NCI-H526 treated with DMSO at 0.1 percent for 48 hours (cell line): Measurements from ENCODE around the gene TOB2.
"Not testable (repeated sequence)": the region's sequence is repeated elsewhere in the genome, so short reads cannot be mapped to it uniquely, and the experiment has no call there.

Experiments
- DNase-seq: peaks from one replicate; lab custom pipeline; 2025; lab: John Stamatoyannopoulos, UW

TOB2 gene

GRCh38 chr22:41468381-41469217 lies 22.0 kb upstream of the TOB2 start, which contains the start of the genes ACO2 and PHF5A:
Gene ACO2 (plus strand): TSS chr22:41469117. CDS start chr22:41469147, 30 bp downstream.
Gene PHF5A (minus strand): TSS chr22:41468692. CDS start chr22:41468653, 39 bp downstream.
- peak; percentile 92 for DNase-seq

GRCh38 chr22:41461901-41462300 lies 15.3 kb upstream of the TOB2 start:
- no peak for DNase-seq

GRCh38 chr22:41460071-41460470 lies 13.5 kb upstream of the TOB2 start:
- DNase-seq: not testable (repeated sequence)

- no peak for DNase-seq
Observed at GRCh38 chr22:41459431-41459830, 12.8 kb upstream of the TOB2 start.

- no peak for DNase-seq
Observed at GRCh38 chr22:41458161-41458728, 11.6 kb upstream of the TOB2 start.

GRCh38 chr22:41448189-41448808 lies 1.7 kb upstream of the TOB2 start:
- DNase-seq: peak; percentile 96

- DNase-seq: peak; percentile 46
Observed at GRCh38 chr22:41447435-41448188, 1.0 kb upstream of the TOB2 start.

GRCh38 chr22:41446057-41446501 lies 522 bp downstream of the TOB2 start:
- DNase-seq: peak; percentile 2

- DNase-seq: peak; percentile 30
Observed at GRCh38 chr22:41445129-41446056, 1.2 kb downstream of the TOB2 start.

GRCh38 chr22:41444360-41445128 lies 2.1 kb downstream of the TOB2 start:
- DNase-seq: peak; percentile 87

- DNase-seq: no peak
Observed at GRCh38 chr22:41442240-41442792, 4.3 kb downstream of the TOB2 start.

- DNase-seq: not testable (repeated sequence)
Observed at GRCh38 chr22:41440511-41440910, 6.1 kb downstream of the TOB2 start.

GRCh38 chr22:41437198-41437597 lies 9.4 kb downstream of the TOB2 start:
- no peak for DNase-seq

GRCh38 chr22:41436322-41437113 lies 10.1 kb downstream of the TOB2 start:
- DNase-seq: no peak

GRCh38 chr22:41435560-41435959 lies 11.0 kb downstream of the TOB2 start:
- no peak for DNase-seq

- not testable (repeated sequence) for DNase-seq
Observed at GRCh38 chr22:41434361-41435003, 12.1 kb downstream of the TOB2 start.

- not testable (repeated sequence) for DNase-seq
Observed at GRCh38 chr22:41433480-41433879, 13.1 kb downstream of the TOB2 start.

- no peak for DNase-seq
Observed at GRCh38 chr22:41431656-41432055, 14.9 kb downstream of the TOB2 start.
